Measurements from ENCODE around the gene MPDZ. TPM values are rescaled to one million over a fixed set of nuclear protein-coding genes. Genes with fewer than 3 reads are reported as not detected.

Gene MPDZ
- total and polyA plus RNA-seq, 2 of the 4 experiments (the other 2 are of a cell fraction): 18.8 to 39.3 TPM

- H3K23ac ChIP-seq (ENCODE audit: low read depth, low read length): no peak overlapping the region
- H3K79me1 ChIP-seq (ENCODE audit: low read depth in 1 of 2, low read length in 2 of 2): peaks cover 25 to 42% of the 10 kb centered on the region in 2 experiments
- no CpG with 5 or more reads among the region's 2 CpGs for WGBS, 2 experiments (ENCODE audit: extremely low coverage in 2 of 2, insufficient read length in 1 of 2)
- no peak overlapping the region for H2BK5ac ChIP-seq (ENCODE audit: low read depth, low read length, poor library complexity, severe bottlenecking)
- no TSS peak for BruUV-seq (replicated peaks)
- no peak for DNase-seq
- CTCF ChIA-PET: interaction anchor here (0.7 to 0.8 kb wide), 2 partner anchors 10 to 30 kb away, joined by 3 to 8 read pairs; no protein-coding TSS in a partner anchor
- no peak overlapping the region for H3K4ac ChIP-seq (ENCODE audit: low read depth, low read length)
- no peak overlapping the region for H3K56ac ChIP-seq (ENCODE audit: extremely low read depth, insufficient read depth, low read length)
- no peak overlapping the region for H3K27ac ChIP-seq (ENCODE audit: insufficient read depth, low read length)
- H3K4me1 ChIP-seq (ENCODE audit: control insufficient read depth, insufficient read depth, low read length): peaks cover 2% of the 10 kb centered on the region; the same call in 1 of the 2 replicates
- POLR2A ChIA-PET (ENCODE audit: unreplicated experiment): no interaction called here
- no peak overlapping the region for H2BK15ac ChIP-seq (ENCODE audit: low read depth, low read length)
- no peak overlapping the region for H3K4me3 ChIP-seq (ENCODE audit: insufficient read depth, low read depth, low read length)
- peaks cover 3% of the 10 kb centered on the region for H3K36me3 ChIP-seq (ENCODE audit: control insufficient read depth, insufficient read depth, low read length)
- no peaks in the 10 kb centered on the region for H3K9me3 ChIP-seq (ENCODE audit: control insufficient read depth, insufficient read depth, low read length)
- H3K4me2 ChIP-seq (ENCODE audit: low read depth, low read length): no peak overlapping the region
- H4K5ac ChIP-seq (ENCODE audit: low read depth, low read length): no peak overlapping the region
- no peak overlapping the region for H4K8ac ChIP-seq (ENCODE audit: low read depth in 2 of 2, low read length in 2 of 2)
- no peak for ATAC-seq (ENCODE audit: low read depth)
- H4K20me1 ChIP-seq (ENCODE audit: insufficient read depth, low read length): peaks cover 16% of the 10 kb centered on the region
- dilution Hi-C loops (cut with HindIII; ENCODE audit: low sequenced_read_pairs, unreplicated experiment): no loop called here
- H2AFZ ChIP-seq (replicated peaks; ENCODE audit: low read length, poor library complexity): no peak overlapping the region
- in situ Hi-C loops (cut with MboI; ENCODE audit: low sequenced_read_pairs): no loop called here
- no peak overlapping the region for H3K14ac ChIP-seq (replicated peaks; ENCODE audit: low read depth, low read length)
- no peak overlapping the region for H2AK9ac ChIP-seq (replicated peaks; ENCODE audit: low read depth, low read length, poor library complexity)
- no peaks in the 10 kb centered on the region for H3K27me3 ChIP-seq (ENCODE audit: control insufficient read depth, insufficient read depth, low read length)
- intact Hi-C loops (cut with micrococcal nuclease): no loop called here
- H3K9ac ChIP-seq (ENCODE audit: low read depth, low read length): no peak overlapping the region
- no peak overlapping the region for H2BK120ac ChIP-seq (ENCODE audit: low read depth, low read length)
- H2AK5ac ChIP-seq (ENCODE audit: low read depth, low read length): no peak overlapping the region
- no peak overlapping the region for H4K91ac ChIP-seq (ENCODE audit: insufficient read depth, low read depth, low read length)
- H3K9me1 ChIP-seq (ENCODE audit: insufficient read depth, low read length): no peaks in the 10 kb centered on the region
- no peak overlapping the region for H3K18ac ChIP-seq (ENCODE audit: low read depth, low read length)
- no peak overlapping the region for H2BK20ac ChIP-seq (ENCODE audit: low read depth, low read length)
- TF ChIP-seq, protein P1, sequence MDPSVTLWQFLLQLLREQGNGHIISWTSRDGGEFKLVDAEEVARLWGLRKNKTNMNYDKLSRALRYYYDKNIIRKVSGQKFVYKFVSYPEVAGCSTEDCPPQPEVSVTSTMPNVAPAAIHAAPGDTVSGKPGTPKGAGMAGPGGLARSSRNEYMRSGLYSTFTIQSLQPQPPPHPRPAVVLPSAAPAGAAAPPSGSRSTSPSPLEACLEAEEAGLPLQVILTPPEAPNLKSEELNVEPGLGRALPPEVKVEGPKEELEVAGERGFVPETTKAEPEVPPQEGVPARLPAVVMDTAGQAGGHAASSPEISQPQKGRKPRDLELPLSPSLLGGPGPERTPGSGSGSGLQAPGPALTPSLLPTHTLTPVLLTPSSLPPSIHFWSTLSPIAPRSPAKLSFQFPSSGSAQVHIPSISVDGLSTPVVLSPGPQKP (IDR thresholded peaks at IDR 0.05; ENCODE audit: borderline replicate concordance, low read depth, low read length): no peak
- no peak for TF ChIP-seq RAD21 (IDR thresholded peaks at IDR 0.05; ENCODE audit: low read length)
- TF ChIP-seq SMC3 (IDR thresholded peaks at IDR 0.05; ENCODE audit: low read depth, low read length): no peak
- TF ChIP-seq USF2 (IDR thresholded peaks at IDR 0.05; ENCODE audit: low read depth, low read length): no peak
- no peak for TF ChIP-seq MXI1 (IDR thresholded peaks at IDR 0.05; ENCODE audit: borderline replicate concordance, low read depth, low read length)
- TF ChIP-seq POLR2A (IDR thresholded peaks at IDR 0.05; ENCODE audit: low read depth, low read length): no peak
- TF ChIP-seq RCOR1 (IDR thresholded peaks at IDR 0.05; ENCODE audit: insufficient replicate concordance, low read length): no peak
- TF ChIP-seq, protein P2, sequence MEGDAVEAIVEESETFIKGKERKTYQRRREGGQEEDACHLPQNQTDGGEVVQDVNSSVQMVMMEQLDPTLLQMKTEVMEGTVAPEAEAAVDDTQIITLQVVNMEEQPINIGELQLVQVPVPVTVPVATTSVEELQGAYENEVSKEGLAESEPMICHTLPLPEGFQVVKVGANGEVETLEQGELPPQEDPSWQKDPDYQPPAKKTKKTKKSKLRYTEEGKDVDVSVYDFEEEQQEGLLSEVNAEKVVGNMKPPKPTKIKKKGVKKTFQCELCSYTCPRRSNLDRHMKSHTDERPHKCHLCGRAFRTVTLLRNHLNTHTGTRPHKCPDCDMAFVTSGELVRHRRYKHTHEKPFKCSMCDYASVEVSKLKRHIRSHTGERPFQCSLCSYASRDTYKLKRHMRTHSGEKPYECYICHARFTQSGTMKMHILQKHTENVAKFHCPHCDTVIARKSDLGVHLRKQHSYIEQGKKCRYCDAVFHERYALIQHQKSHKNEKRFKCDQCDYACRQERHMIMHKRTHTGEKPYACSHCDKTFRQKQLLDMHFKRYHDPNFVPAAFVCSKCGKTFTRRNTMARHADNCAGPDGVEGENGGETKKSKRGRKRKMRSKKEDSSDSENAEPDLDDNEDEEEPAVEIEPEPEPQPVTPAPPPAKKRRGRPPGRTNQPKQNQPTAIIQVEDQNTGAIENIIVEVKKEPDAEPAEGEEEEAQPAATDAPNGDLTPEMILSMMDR (conservative IDR thresholded peaks at IDR 0.05; ENCODE audit: low read depth, low read length): no peak
- no peak for TF ChIP-seq NFE2L2 (IDR thresholded peaks at IDR 0.05; ENCODE audit: low read depth, low read length)
- no peak for TF ChIP-seq MAZ (IDR thresholded peaks at IDR 0.05; ENCODE audit: borderline replicate concordance, low read depth, low read length)
- TF ChIP-seq BHLHE40 (IDR thresholded peaks at IDR 0.05; ENCODE audit: low read depth, low read length): no peak
- no peak for TF ChIP-seq RFX5 (IDR thresholded peaks at IDR 0.05; ENCODE audit: low read depth, low read length)
- no peak for TF ChIP-seq FOS (IDR thresholded peaks at IDR 0.05; ENCODE audit: low read depth, low read length)
- TF ChIP-seq MAFK (IDR thresholded peaks at IDR 0.05; ENCODE audit: low read depth, low read length): no peak
- TF ChIP-seq CHD1 (IDR thresholded peaks at IDR 0.05; ENCODE audit: low read depth, low read length): no peak
- no peak for TF ChIP-seq CEBPB (IDR thresholded peaks at IDR 0.05; ENCODE audit: low read depth, low read length)
Observed at GRCh38 chr9:13263511-13263910, 16.0 kb downstream of the MPDZ start.
